Measurements from ENCODE around the gene FBLN2. TPM values are rescaled to one million over a fixed set of nuclear protein-coding genes. Genes with fewer than 3 reads are reported as not detected.
A peak's percentile ranks its signal among the peaks of the same experiment; 100 is the strongest.

The FBLN2 gene
- total and polyA plus RNA-seq, 2 of the 13 experiments (the other 11 are each of a cell fraction or from before 2014, with no cell fraction given) = not detected

- TF ChIP-seq PRDM10 (CRISPR knock-in tag; IDR thresholded peaks at IDR 0.05; ENCODE audit: low read depth) (no peak), MED8 (CRISPR knock-in tag; IDR thresholded peaks at IDR 0.05; ENCODE audit: insufficient replicate concordance) (no peak), CENPX (CRISPR knock-in tag; IDR thresholded peaks at IDR 0.05) (no peak), CERS6 (CRISPR knock-in tag; IDR thresholded peaks at IDR 0.05) (no peak), NFAT5 (CRISPR knock-in tag; IDR thresholded peaks at IDR 0.05) (no peak), REL (CRISPR knock-in tag; conservative IDR thresholded peaks at IDR 0.05) (0 out of 2 replicates have a peak, but pooled peaks have one; percentile 51), GFI1 (CRISPR knock-in tag; IDR thresholded peaks at IDR 0.05; ENCODE audit: borderline replicate concordance) (no peak; the same call in 1 of the 2 replicates), ZNF12 (CRISPR knock-in tag; IDR thresholded peaks at IDR 0.05) (no peak), ZNF160 (CRISPR knock-in tag; IDR thresholded peaks at IDR 0.05) (0 out of 2 replicates have a peak, but pooled peaks have one; percentile 64), ZNF101 (CRISPR knock-in tag; IDR thresholded peaks at IDR 0.05; ENCODE audit: borderline replicate concordance, low read depth) (no peak), THRA (CRISPR knock-in tag; IDR thresholded peaks at IDR 0.05; ENCODE audit: borderline replicate concordance) (peak; percentile 67), TEAD2 (CRISPR knock-in tag; IDR thresholded peaks at IDR 0.05) (no peak), CCDC6 (CRISPR knock-in tag; IDR thresholded peaks at IDR 0.05) (peak; percentile 58; the same call in 1 of the 2 replicates), ZNF232 (CRISPR knock-in tag; IDR thresholded peaks at IDR 0.05; ENCODE audit: borderline replicate concordance) (peak; percentile 77; the same call in 1 of the 2 replicates), ZSCAN21 (CRISPR knock-in tag; IDR thresholded peaks at IDR 0.05; ENCODE audit: borderline replicate concordance) (no peak), ZNF451 (CRISPR knock-in tag; IDR thresholded peaks at IDR 0.05) (peak; percentile 81; the same call in 1 of the 2 replicates)
Measured at GRCh38 chr3:13650210-13651056, 101.5 kb downstream of the FBLN2 start (continued).

Data from HepG2 (cell line).